T1000 (cell line): ENCODE results near the gene CRYM.

ENCODE experiments used
- DNase-seq: peaks from one replicate; lab custom pipeline; 2025; ENCODE audit warnings: mixed read lengths; lab: John Stamatoyannopoulos, UW

Gene CRYM

DNA sequence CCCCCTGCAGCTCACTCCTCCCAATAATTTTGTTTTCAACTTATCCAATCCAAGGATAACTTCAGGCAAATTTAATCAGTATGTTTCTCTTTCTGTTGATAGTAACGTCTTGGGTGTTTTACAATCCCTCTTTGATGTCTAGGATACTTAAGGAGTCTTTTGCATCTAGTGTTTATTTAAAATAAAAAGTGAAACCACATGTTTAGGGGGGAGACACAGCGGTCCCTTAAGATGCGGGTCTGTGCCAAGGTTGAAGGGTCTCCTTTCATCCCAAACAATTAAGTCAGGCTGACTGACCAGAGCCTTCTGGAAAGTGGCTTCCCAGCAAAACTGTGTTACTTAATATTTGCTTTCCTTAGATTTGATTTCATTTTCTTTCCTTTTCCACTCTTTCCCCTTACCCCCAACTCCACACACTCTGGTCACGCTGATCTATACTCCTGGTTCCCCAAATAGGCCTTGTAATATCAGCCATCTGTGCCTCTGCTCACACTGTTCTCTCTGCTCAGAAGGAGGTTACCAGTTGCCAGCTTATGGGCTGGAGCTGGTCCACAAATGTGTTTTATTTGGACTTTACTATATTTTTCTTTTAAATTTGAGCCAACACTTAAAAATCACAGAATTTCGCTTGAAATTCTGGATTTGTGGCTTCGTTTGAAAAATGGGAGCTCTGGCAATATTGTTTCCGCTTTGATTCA lies 33.4 kb downstream of the CRYM start:
- DNase-seq, result no peak

DNA sequence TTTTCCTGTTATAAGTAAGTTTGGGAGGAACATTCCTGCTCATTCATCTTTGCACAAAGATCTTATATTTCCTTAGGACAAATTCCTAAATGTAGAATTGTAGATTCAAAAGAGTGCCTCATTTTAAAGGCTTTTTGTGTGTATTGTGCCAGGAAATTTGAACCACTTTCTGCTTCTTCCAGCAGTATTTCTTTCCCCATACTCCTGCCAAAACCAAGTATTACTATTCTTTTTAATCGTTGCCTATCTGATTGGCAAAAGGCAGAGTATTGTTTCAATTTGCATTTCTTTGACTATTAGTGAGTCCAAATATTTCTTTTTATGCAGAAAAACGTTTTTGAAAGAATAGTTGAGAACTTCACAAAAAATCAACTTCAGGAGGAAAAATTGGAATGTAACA lies 35.3 kb downstream of the CRYM start:
- no peak for DNase-seq

DNA sequence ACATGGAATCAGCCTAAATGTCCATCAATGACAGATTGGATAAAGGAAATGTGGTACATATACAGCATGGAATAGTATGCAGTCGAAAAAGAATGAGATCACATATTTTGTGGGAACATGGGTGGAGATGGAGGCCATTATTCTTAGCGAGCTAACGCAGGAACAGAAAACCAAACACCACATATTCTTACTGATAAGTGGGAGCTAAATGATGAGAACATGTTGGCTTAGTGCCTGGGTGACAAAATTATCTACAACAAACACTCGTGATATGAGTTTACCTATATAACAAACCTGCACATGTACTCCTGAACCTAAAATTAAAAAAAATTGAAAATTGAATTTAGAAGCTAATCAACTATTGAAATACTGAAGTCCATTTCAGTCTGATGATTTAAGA lies 38.4 kb downstream of the CRYM start:
- no peak for DNase-seq

DNA sequence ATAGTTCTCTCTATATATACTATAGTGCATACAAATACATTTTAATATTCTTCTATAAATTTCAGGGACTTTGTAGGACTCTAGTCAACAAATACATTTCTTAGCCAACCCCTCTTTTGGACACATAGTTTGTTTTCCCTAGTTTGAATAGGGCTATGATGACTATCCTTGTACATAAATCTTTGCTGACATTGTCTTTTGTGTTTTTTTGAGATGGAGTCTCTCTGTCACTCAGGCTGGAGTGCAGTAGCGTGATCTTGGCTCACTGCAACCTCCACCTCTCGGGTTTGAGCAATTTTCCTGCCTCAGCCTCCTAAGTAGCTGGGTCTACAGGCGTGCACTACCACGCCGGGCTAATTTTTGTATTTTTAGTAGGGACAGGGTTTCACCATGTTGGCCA lies 41.3 kb downstream of the CRYM start:
- no peak for DNase-seq

DNA sequence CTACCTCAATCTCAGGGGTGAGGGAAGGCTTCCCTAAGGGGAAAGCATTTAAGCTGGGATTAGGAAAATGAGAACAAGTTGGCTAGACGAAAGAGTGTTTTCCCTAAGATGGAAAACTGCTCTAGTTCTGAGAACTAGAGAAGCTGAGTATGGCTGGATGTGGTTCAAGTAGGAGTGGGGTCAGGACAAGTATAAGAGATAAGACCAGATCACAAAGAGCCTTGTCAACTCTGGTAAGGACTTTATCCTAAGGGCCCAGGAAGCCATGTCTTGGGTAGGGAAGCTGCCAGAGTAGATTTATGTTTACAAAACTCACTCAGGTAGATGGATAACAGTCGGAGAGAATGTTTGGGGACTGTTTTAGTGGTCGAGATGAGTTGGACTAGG lies 42.9 kb downstream of the CRYM start:
- no peak for DNase-seq

DNA sequence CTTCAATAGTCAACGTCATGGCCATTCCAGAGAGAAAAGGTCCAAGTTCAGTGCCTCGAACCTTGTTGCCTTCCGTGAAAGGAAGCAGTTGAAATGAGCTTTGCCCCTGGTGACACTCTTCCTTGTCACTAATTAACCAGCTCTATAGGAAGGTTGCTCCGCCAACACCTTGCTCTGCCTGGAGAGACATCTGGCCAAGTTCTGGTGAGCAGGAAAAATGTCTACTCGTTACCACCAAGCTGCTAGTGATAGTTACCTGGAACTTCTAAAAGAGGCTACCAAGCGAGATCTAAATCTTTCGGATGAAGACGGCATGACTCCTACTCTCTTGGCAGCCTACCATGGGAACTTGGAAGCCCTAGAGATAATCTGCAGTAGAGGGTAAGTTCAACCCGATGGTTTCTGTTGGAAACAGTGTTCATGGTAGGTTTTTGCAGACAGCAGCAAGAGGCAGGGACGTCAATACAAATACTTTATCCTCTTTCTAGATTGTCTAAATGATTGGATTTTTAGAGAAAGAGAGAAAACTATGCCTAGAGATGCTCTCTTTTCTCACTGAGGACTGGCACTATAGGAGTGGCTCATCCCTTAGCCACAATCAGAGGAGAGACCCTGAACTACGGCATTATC lies 44.5 kb downstream of the CRYM start, which contains the start of gene ANKS4B:
Gene ANKS4B, plus strand, starts transcription at position 179 of the 630 bp plus-strand sequence. Its CDS starts 39 bp downstream, at position 218.
- no peak for DNase-seq

DNA sequence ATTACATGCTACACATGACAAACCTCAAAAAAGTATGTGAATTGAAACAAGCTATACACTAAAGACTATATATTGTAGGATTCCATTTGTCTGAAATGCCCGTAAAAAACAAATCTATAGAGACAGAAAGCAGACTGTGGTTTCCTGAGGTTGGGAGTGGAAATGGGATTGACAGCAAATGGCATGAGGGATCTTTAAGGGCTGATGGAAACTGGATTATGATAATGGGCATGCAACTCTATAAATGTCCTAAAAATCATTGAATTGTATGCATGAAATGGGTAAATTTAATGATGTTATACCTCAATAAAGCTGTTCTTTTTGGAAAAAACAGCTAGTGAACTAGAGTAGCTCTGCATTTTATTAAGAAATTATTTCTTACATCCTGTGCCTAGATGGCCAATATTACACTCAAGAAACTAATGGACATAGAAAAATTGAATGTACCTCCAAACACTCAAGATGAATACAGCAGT lies 45.0 kb downstream of the CRYM start:
- no peak for DNase-seq

DNA sequence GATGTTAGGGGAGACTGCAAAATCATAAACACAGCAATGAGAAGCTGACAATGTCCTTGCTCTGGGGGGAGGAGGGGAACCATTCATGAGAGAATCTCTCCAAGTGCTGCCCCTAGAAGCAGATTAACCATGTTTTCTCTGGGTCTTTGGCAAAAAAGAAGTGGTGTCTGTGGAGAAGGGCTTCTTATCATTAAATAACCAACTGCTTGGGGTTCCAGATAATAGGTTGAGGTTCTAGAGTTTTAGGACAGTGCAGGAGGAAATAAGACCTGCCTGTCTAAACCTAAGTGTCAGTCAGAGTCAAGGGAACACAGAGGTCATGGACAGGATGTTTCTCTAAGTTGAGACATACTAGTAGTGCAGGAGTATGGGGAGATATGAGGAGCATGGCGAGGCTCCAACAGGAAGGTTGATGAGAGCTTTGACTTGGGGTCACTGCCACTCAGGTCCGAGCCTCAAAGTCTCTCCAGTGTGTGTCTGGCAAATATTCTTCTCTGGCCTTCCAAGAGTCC lies 49.7 kb downstream of the CRYM start:
- no peak for DNase-seq

DNA sequence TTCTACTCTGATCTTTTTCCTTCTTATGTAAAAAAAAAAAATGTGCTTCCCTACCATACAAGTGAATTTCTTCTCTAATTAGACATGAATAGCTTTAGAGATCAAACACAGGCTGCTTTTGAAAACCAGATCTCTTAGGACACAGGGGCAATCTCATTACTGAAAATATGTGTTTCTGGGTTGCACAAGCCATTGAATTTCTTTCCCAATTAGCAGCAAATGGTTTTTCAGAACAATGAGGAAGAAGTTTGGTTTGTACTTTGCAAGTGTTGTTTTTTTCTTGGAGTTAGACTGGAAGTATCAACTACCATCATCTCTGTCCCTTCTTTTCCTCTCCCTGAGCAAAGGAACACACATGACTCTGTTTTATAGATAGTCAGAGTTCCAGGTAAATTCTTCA lies 50.2 kb downstream of the CRYM start:
- DNase-seq, result no peak

DNA sequence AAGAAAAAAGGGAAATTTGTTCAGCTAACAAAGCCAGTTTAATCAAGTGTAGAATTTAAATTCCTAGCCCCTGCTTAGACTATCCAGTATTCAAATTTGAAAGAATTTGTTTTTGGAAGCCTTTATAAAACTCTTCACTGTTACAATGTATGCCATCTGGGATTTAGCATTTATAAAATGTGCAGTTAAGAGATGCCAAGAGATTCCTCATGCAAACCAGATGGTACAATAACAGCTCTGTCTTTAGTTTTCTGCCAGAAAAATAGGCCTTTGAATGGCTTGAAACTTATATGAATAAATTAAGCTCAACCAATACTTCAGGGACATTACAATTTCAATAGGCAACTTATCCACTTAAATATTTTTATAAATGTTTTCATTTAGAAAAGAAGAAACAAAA lies 51.3 kb downstream of the CRYM start:
- no peak for DNase-seq

DNA sequence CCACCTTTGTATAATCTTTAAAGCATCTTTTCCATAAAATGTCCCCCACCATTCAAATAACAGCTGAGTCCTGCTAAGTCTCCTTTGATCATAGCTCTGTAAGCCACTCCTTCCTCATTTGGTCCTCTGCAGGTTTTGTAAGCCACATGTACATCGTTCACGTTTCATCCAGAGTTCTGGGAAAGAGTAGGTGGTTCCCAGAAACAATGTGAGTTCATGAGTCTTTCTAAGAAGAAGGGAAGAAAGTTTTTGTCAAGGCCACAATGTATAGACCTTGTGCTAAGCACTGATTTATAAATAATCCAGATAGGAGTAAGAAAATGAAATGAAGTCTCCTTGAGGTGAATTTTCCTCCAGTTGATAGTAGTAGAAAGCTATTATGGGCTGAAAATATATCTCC lies 53.3 kb downstream of the CRYM start:
- no peak for DNase-seq

DNA sequence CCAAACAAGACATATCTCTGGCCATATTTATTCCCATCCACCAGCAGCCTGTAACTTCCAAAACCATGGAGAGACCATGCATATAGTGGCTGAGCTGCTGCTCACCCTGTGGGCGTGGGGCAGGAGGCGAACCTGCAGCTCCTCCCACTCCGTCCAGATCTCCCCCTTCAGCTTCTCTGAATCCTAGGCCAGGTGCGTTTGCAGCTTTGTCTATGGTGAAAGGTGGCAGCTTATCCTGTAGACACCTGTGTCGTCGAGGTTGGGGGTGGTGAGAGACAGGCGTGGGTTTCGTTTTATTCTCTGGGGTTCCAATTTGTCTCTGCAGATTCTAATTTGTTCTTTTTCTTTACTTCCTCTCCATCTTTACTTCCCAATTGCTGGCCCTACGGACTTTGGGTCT lies 54.3 kb downstream of the CRYM start:
- DNase-seq, result no peak

DNA sequence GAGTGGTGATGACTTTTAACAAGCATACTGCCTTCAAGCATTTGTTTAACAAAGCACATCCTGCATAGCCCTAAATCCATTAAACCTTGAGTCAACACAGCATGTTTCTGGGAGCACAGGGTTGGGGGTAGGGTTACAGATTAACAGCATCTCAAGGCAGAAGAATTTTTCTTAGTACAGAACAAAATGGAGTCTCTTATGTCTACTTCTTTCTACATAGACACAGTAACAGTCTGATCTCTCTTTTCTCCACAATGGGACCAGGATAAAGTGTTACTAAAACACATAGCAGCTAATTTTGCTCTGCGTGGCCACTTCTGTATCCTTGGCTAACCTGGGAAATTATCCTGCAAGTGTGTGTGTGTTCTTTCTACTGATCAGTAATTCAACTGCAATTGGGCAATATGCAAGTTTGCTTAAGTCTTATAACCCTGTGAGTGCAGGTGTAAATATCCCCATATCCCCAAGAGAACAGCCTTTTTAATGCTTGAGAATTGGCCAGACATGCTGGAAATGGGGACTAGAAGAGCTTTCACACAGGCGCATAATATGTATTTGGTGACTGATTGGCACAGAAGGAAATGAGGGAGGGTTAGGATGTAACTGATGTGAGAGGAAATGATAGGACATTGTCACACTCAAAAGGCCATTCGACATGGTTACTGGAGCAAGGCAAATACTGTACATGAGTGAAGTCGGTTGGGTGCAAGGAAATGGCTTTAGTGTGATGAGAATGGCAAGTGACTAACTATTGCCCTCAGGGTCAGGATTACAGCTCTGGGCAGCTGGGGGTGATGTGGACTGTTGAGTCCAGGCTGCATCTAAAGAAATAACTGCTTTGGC lies 55.4 kb downstream of the CRYM start:
- no peak for DNase-seq

DNA sequence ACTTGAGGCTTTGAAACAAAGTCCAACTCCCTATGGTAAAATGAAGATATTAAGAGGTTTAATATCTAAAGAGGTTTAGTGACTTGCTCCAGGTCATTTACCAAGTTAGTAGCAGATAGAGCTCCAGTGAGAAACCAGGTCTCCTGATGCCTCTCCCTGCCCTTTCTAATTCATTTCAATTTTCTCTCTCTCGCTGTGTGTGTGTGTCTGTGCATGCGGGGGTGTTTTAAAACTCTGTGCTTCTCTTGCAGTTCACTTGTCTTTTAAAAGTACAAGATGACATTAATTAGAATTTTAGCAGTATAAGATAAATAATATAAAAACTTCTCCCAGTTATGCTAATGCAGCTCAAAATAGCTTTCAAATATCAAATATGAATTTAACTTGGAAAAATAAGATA lies 58.5 kb downstream of the CRYM start:
- DNase-seq, result no peak

DNA sequence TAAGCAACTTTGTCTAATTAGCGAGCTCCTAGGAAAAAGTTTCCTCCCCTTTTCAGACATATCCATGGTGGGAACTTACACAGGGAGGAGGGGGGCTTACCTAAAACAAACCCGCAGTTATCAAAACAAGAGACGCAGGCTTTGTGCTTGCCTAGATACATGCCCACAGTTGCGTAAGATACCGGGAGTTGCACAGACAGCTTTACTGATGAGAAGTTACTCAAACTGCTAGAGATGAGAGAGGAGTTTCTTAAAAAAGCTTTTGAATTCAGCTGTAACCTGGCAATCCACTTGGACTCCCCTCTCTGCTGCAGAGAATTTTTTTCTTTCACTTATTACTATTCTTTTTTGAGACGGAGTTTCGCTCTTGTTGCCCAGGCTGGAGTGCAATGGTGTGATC lies 59.9 kb downstream of the CRYM start:
- no peak for DNase-seq

DNA sequence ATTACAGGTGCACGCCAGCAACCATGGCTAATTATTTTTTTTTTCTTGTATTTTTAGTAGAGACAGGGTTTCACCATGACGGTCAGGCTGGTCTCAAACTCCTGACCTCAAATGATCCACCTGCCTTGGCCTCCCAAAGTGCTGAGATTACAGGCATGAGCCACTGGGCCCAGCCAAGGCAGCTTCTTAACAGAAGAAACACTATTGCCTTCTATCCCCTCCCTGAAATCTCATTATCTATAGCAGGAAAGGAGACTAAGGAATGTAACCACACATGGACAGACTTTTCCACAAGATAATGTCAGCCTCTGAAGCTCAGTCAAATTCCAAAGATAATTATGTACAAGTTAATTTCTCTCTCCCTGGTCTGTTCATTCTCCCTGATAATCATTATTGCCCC lies 61.0 kb downstream of the CRYM start:
- no peak for DNase-seq

DNA sequence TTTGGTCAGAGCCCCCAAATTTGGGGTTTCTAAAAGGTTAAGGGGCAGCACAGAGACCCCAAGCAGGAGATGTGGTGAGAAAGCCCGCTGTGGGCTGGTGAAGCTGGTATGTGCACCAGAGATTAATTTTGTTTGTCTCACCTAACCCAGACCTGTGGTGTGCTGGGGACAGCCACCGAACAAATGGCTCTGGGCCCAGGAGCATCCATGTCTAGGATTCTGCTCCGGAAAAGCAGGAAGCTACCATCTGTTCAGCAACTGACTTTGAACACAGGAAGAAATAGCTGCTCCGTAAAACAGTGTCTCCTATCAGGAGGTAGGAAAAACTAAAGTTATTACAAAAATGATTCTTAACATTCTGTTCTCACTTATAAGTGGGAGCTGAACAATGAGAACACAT lies 64.0 kb downstream of the CRYM start:
- DNase-seq, result no peak

DNA sequence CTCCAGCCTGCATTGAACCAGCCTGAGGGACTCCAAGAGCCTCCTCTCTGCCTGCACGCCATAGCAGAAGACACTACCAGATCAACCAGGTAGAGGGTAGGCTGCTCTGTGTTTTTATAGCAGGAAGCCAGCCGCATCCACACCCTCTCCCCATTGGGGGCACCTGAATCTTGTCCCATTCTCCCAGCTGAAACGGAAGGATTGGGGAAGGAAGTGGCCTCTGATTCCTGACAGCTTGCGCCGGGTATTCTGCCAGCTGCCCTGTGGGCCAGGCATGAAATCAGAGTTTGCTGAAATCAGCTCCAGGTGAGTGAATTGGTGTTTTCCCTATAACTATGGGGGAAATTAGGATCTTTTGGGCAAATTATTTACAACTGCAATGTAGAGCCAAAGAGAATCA lies 66.6 kb downstream of the CRYM start, which contains the start of gene ZP2:
Gene ZP2, minus strand, starts transcription at position 89 of the 400 bp plus-strand sequence. Its CDS starts 27 bp downstream, at position 62.
- DNase-seq, result no peak
